ENCODE measurements around the gene GPR132. TPM values are rescaled to one million over a fixed set of nuclear protein-coding genes. Genes with fewer than 3 reads are reported as not detected.

GPR132 gene
- total RNA-seq, 1 experiment from 2014 or later: not detected

DNA sequence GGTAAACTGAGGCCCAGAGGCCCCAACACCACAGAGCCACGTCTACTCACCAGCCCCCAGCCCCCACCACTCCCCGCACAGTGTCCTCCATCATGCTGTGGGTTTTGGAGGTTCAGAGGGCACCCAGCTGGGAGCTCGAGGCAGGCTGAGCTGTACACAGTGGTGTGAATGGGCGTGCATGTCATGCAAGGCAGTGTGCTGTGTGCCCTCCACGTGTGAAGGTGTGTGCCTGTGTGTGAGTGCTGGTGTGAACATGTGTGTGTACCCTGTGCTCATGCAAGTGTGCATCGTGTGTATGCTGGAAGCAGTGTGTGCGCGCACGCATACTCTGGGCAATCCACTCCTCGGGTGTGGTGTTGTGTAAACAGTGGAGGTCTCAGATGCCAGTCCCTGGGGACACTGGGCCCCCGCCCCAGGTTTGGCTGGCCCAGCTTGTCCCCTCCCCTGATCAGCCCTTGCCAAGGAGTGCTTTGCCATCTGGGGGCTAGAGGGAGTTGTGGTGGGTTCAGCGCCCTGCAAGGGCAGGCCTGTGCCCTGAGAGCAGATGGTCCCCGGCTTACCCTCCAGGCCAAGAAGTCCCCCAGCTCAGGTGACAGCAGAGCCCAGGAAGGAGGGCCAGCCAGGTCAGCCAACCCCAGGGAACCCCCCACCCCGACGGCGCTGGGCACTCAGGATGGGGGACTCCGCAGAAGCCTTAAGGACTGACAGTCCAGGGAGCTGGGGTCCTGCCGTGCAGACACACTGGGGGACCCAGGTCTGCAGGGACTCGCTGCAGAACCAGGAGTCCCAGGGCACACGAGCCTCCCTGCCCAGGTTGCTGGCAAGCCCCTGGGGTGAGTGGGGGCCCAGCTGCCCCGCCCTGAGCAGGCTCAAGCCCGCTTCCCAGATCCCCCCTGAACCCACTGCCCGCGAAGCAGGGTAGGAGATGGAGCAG lies 23.8 kb upstream of the GPR132 start:
- Histone ChIP-seq H3K36me3 (ENCODE audit: low read depth) (no peaks in the 10 kb centered on the region), H3F3A (ENCODE audit: insufficient read depth, low read depth) (peaks cover 38% of the 10 kb centered on the region), H2AFZ (no peak overlapping the region), H3K4me2 (peak overlapping the region; percentile 96), H3K9me3 (ENCODE audit: insufficient read depth, low read depth) (no peaks in the 10 kb centered on the region), H3K27me3 (ENCODE audit: insufficient read depth, low read depth) (no peaks in the 10 kb centered on the region), H3K27ac (peak overlapping the region; percentile 80), H3K9me2 (ENCODE audit: insufficient read depth) (no peaks in the 10 kb centered on the region), H3K4me1 (replicated peaks; ENCODE audit: insufficient read depth) (peaks cover 57% of the 10 kb centered on the region), H3K4me3 (no peak overlapping the region), H4K20me1 (ENCODE audit: insufficient read depth) (peaks cover 6% of the 10 kb centered on the region; the same call in 1 of the 2 replicates), H3K79me2 (ENCODE audit: low read depth) (0 out of 2 replicates have a peak, but pooled peaks cover 3% of the 10 kb centered on the region)
- no TSS peak for BruUV-seq (replicated peaks)
- CTCF ChIA-PET: interaction anchor here (0.6 kb wide), 1 partner anchor 212 kb away, joined by 3 read pairs; the partner anchor contains the start of gene BRF1
- DNase-seq: peak in 1 of 2 experiments; percentile 29
- POLR2A ChIA-PET (ENCODE audit: unreplicated experiment): no interaction called here
- no peak for TF ChIP-seq EZH2 (IDR thresholded peaks at IDR 0.05; ENCODE audit: low read depth)
- TF ChIP-seq, protein P1, sequence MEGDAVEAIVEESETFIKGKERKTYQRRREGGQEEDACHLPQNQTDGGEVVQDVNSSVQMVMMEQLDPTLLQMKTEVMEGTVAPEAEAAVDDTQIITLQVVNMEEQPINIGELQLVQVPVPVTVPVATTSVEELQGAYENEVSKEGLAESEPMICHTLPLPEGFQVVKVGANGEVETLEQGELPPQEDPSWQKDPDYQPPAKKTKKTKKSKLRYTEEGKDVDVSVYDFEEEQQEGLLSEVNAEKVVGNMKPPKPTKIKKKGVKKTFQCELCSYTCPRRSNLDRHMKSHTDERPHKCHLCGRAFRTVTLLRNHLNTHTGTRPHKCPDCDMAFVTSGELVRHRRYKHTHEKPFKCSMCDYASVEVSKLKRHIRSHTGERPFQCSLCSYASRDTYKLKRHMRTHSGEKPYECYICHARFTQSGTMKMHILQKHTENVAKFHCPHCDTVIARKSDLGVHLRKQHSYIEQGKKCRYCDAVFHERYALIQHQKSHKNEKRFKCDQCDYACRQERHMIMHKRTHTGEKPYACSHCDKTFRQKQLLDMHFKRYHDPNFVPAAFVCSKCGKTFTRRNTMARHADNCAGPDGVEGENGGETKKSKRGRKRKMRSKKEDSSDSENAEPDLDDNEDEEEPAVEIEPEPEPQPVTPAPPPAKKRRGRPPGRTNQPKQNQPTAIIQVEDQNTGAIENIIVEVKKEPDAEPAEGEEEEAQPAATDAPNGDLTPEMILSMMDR (conservative IDR thresholded peaks at IDR 0.05): no peak
- intact Hi-C loops (cut with micrococcal nuclease; ENCODE audit: unreplicated experiment): loop anchor here (1.0 kb wide), 2 partner anchors 76 to 116 kb away; no protein-coding TSS in a partner anchor

DNA sequence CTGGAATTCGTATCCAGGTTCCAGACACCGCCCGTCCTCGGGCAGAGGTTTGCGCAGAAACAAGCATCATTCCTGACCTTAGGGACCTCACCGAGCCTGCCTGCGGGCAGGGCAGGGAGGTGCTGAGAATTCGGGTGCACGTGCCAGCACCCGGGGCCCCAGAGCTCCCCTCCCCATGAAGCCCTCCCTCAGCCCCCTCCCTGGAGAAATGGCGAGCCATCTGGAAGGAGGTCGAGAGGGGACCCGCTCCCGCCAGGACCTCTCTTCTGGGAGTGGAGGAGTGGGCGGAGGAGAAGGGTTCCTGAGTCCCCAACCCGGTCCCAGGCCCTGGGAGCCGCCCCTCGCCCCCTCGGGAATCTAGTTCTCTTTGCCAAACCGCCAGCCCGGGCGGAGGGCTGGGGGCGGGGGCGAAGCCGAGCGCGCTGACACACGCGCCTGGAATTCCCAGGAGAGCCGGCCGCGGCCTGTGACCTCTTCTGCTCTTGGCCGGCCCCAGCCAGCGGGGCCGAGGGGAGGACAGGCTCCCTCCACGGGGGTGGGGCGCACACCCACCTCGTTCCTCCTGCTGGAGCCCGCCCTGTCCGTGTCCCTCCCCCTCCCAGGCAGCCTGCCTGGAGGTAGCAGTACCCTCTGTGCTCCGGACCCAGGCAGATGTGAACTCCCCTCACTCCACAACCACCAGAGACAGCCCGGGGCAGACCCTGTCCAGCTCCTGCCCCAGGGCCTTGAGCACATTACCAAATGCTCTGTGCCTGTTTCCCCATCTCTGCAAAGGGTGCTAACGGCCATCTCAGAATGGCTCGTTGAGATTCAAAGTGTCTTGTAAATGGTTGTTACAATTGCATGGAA lies 23.0 kb upstream of the GPR132 start:
- TF ChIP-seq, protein P1 (conservative IDR thresholded peaks at IDR 0.05): 0 out of 2 replicates have a peak, but pooled peaks have one; percentile 13
- TF ChIP-seq EZH2 (IDR thresholded peaks at IDR 0.05; ENCODE audit: low read depth): no peak
- Histone ChIP-seq H3K4me2 (peak overlapping the region; percentile 96), H3F3A (ENCODE audit: insufficient read depth, low read depth) (peaks cover 38% of the 10 kb centered on the region), H3K9me3 (ENCODE audit: insufficient read depth, low read depth) (no peaks in the 10 kb centered on the region), H3K36me3 (ENCODE audit: low read depth) (no peaks in the 10 kb centered on the region), H2AFZ (peak overlapping the region; percentile 66; the same call in 1 of the 2 replicates), H3K79me2 (ENCODE audit: low read depth) (0 out of 2 replicates have a peak, but pooled peaks cover 3% of the 10 kb centered on the region), H3K27ac (peak overlapping the region; percentile 80), H3K4me1 (replicated peaks; ENCODE audit: insufficient read depth) (peaks cover 55% of the 10 kb centered on the region), H3K27me3 (ENCODE audit: insufficient read depth, low read depth) (no peaks in the 10 kb centered on the region), H4K20me1 (ENCODE audit: insufficient read depth) (peaks cover 6% of the 10 kb centered on the region; the same call in 1 of the 2 replicates), H3K4me3 (peak overlapping the region; percentile 80), H3K9me2 (ENCODE audit: insufficient read depth) (no peaks in the 10 kb centered on the region)
- peak; percentile 85 to 93 for DNase-seq
- no TSS peak for BruUV-seq (replicated peaks)
- ChIA-PET CTCF (interaction anchor here (0.6 to 1.0 kb wide), 2 partner anchors 114 to 213 kb away, joined by 3 to 4 read pairs; partner anchors contain the start of gene BRF1), POLR2A (ENCODE audit: unreplicated experiment) (no interaction called here)
- intact Hi-C loops (cut with micrococcal nuclease; ENCODE audit: unreplicated experiment): loop anchor here (1.0 to 2.0 kb wide), 3 partner anchors 37 to 115 kb away; no protein-coding TSS in a partner anchor

Data from PC-9 (cell line).